ENCODE data around the gene SULT1B1. TPM values are rescaled to one million over a fixed set of nuclear protein-coding genes. Genes with fewer than 3 reads are reported as not detected.

SULT1B1 gene
- polyA plus RNA-seq: under 1 TPM; 0.26 to 0.41 TPM

DNA sequence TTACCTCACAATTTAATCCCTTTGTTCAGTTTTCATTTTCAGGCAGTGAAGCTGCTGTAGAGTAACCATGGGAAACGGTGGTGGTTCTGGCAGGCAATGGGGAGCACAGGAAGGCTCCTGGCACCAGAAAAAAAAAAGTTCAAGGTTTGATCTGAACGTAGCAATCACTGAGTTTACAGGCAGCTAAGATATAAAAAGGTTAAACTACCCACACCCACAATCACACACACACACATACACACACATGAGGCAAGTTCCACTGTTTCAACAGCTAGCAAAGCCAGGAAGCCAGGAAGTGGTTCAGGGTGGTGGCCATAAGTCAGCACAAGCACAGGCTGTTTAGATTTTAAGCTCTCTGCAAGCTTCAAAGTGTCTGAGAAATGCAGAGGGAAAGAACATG is at the start of gene SULT1B1:
SULT1B1 (minus strand) TSS at position 166 of the 400 bp plus-strand sequence. CDS start 5,403 bp downstream, outside the sequence.
- Histone ChIP-seq H3K4me1 (ENCODE audit: control insufficient read depth in 2 of 2, insufficient read depth in 2 of 2, low read length in 1 of 2) (no peaks in the 10 kb centered on the region), H3K36me3 (ENCODE audit: control insufficient read depth in 2 of 2, insufficient read depth in 2 of 2, low read length in 1 of 2) (no peaks in the 10 kb centered on the region), H3K27me3 (ENCODE audit: control insufficient read depth in 1 of 2, insufficient read depth in 2 of 2, low read length in 2 of 2) (no peaks in the 10 kb centered on the region), H3K4me3 (ENCODE audit: low read depth in 1 of 2, low read length in 2 of 2) (no peak within 1 kb of the TSS), H3K9me3 (ENCODE audit: control insufficient read depth in 2 of 2, insufficient read depth in 1 of 2, low read depth in 1 of 2, low read length in 1 of 2) (no peaks in the 10 kb centered on the region), H3K27ac (ENCODE audit: low read depth in 2 of 2, low read length in 1 of 2) (peak within 1 kb of the TSS in 1 of 2 donors; percentile 42)
- 8 to 11% methylated on average over 2 of the region's 2 CpGs for WGBS, 2 donors

DNA sequence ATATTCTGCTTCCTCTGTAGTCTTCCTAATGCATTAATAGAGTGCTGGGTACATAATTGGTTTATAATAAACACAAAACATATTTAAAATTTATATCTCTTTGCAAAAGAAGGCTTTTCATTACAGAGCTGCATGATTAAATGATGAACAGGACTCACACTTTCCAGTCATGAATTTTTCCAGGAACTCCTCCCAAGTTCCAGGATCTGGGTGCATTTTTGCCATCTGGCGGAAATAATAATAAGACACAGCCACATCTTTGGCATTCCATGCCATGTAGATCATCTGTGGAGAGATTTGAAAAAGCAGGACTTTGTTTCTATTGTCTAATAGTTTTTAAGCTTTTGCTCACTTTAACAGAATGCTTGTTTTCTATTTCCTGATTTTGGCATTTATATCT is 40.2 kb upstream of the SULT1B1 start:
- no peaks in the 10 kb centered on the region for H3K9me3 ChIP-seq (ENCODE audit: control insufficient read depth in 2 of 2, insufficient read depth in 1 of 2, low read depth in 1 of 2, low read length in 1 of 2)
- H3K4me1 ChIP-seq (ENCODE audit: control insufficient read depth in 2 of 2, insufficient read depth in 2 of 2, low read length in 1 of 2): no peaks in the 10 kb centered on the region
- H3K4me3 ChIP-seq (ENCODE audit: low read depth in 1 of 2, low read length in 2 of 2): no peak overlapping the region
- no peaks in the 10 kb centered on the region for H3K36me3 ChIP-seq (ENCODE audit: control insufficient read depth in 2 of 2, insufficient read depth in 2 of 2, low read length in 1 of 2)
- no peak overlapping the region for H3K27ac ChIP-seq (ENCODE audit: low read depth in 2 of 2, low read length in 1 of 2)
- WGBS, 2 donors: 87 to 92% methylated on average over 1 of the region's 1 CpG
- H3K27me3 ChIP-seq (ENCODE audit: control insufficient read depth in 1 of 2, insufficient read depth in 2 of 2, low read length in 2 of 2): no peaks in the 10 kb centered on the region

DNA sequence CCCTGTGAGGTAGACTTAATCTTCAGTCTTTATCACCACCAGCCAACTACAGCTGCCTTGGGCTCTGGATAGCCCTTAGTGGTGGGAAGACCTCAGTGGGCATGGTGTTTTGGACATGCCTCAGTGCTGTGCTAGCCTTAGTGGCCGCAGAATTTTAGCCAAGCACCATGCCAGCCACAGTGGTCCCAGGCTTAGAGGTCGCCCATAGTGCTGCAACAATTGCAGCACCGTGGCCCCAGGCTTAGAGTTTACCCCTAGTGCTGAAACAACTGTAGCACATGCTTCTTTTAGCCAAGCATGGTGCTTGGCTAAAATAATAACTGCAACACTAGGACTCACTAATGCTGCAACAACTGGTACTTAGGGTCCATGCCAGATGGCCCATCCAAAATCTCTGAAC is 38.9 kb upstream of the SULT1B1 start:
- Histone ChIP-seq H3K36me3 (ENCODE audit: control insufficient read depth in 2 of 2, insufficient read depth in 2 of 2, low read length in 1 of 2) (no peaks in the 10 kb centered on the region), H3K27me3 (ENCODE audit: control insufficient read depth in 1 of 2, insufficient read depth in 2 of 2, low read length in 2 of 2) (no peaks in the 10 kb centered on the region), H3K4me1 (ENCODE audit: control insufficient read depth in 2 of 2, insufficient read depth in 2 of 2, low read length in 1 of 2) (no peaks in the 10 kb centered on the region), H3K4me3 (ENCODE audit: low read depth in 1 of 2, low read length in 2 of 2) (no peak overlapping the region), H3K9me3 (ENCODE audit: control insufficient read depth in 2 of 2, insufficient read depth in 1 of 2, low read depth in 1 of 2, low read length in 1 of 2) (no peaks in the 10 kb centered on the region), H3K27ac (ENCODE audit: low read depth in 2 of 2, low read length in 1 of 2) (no peak overlapping the region)
- 87 to 89% methylated on average over 3 of the region's 3 CpGs for WGBS, 2 donors

DNA sequence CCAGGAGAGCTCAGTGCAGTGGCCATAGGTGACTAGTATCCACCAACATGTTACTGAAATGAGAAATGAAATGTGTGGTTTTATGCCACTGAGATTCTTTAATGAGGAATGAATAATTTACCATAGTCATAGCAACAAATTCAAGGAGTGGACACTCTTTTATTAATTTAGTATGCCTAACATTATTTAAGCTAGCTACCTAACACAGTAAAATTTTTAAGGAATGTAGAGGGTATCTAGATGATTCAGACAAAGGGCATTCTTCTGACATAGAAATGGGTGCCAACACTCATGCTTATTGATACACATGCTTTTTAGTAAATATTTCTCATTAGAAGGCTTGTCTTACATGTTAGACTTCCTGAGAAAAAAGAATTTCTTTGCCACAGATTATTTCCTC is 33.3 kb upstream of the SULT1B1 start:
- H3K4me3 ChIP-seq (ENCODE audit: low read depth in 1 of 2, low read length in 2 of 2): no peak overlapping the region
- H3K4me1 ChIP-seq (ENCODE audit: control insufficient read depth in 2 of 2, insufficient read depth in 2 of 2, low read length in 1 of 2): no peaks in the 10 kb centered on the region
- no peak overlapping the region for H3K27ac ChIP-seq (ENCODE audit: low read depth in 2 of 2, low read length in 1 of 2)
- no peaks in the 10 kb centered on the region for H3K27me3 ChIP-seq (ENCODE audit: control insufficient read depth in 1 of 2, insufficient read depth in 2 of 2, low read length in 2 of 2)
- no peaks in the 10 kb centered on the region for H3K9me3 ChIP-seq (ENCODE audit: control insufficient read depth in 2 of 2, insufficient read depth in 1 of 2, low read depth in 1 of 2, low read length in 1 of 2)
- H3K36me3 ChIP-seq (ENCODE audit: control insufficient read depth in 2 of 2, insufficient read depth in 2 of 2, low read length in 1 of 2): no peaks in the 10 kb centered on the region

GRCh38 chr4:69787879-69788278 is 27.5 kb upstream of the SULT1B1 start:
- no peak overlapping the region for H3K4me3 ChIP-seq (ENCODE audit: low read depth in 1 of 2, low read length in 2 of 2)
- H3K4me1 ChIP-seq (ENCODE audit: control insufficient read depth in 2 of 2, insufficient read depth in 2 of 2, low read length in 1 of 2): no peaks in the 10 kb centered on the region
- H3K36me3 ChIP-seq (ENCODE audit: control insufficient read depth in 2 of 2, insufficient read depth in 2 of 2, low read length in 1 of 2): no peaks in the 10 kb centered on the region
- peaks cover 0 to 4% of the 10 kb centered on the region in 2 donors for H3K9me3 ChIP-seq (ENCODE audit: control insufficient read depth in 2 of 2, insufficient read depth in 1 of 2, low read depth in 1 of 2, low read length in 1 of 2)
- no peaks in the 10 kb centered on the region for H3K27me3 ChIP-seq (ENCODE audit: control insufficient read depth in 1 of 2, insufficient read depth in 2 of 2, low read length in 2 of 2)
- no peak overlapping the region for H3K27ac ChIP-seq (ENCODE audit: low read depth in 2 of 2, low read length in 1 of 2)

DNA sequence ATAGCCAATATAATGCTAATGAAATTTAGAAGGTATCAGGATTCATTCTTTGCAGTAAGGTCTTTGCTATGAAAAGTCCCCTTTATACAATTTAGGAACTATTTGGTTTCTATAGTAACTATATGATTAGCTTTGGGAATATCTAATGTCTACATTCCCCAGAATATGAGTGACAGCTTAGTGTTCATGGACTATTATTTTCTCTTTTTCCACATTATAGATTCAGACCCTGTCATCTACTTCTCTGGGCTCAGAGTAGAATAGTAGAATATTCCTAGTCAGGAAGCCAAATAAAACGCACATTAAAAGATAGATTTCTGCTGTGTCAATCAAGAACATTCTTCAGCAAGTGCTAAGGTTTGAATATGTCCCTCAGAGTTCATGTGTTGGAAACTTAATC is 26.1 kb upstream of the SULT1B1 start:
- 81 to 90% methylated on average over 1 of the region's 1 CpG for WGBS, 2 donors
- Histone ChIP-seq H3K4me3 (ENCODE audit: low read depth in 1 of 2, low read length in 2 of 2) (no peak overlapping the region), H3K36me3 (ENCODE audit: control insufficient read depth in 2 of 2, insufficient read depth in 2 of 2, low read length in 1 of 2) (no peaks in the 10 kb centered on the region), H3K4me1 (ENCODE audit: control insufficient read depth in 2 of 2, insufficient read depth in 2 of 2, low read length in 1 of 2) (no peaks in the 10 kb centered on the region), H3K27ac (ENCODE audit: low read depth in 2 of 2, low read length in 1 of 2) (no peak overlapping the region), H3K27me3 (ENCODE audit: control insufficient read depth in 1 of 2, insufficient read depth in 2 of 2, low read length in 2 of 2) (no peaks in the 10 kb centered on the region), H3K9me3 (ENCODE audit: control insufficient read depth in 2 of 2, insufficient read depth in 1 of 2, low read depth in 1 of 2, low read length in 1 of 2) (peaks cover 0 to 4% of the 10 kb centered on the region in 2 donors)

- no peaks in the 10 kb centered on the region for H3K36me3 ChIP-seq (ENCODE audit: control insufficient read depth in 2 of 2, insufficient read depth in 2 of 2, low read length in 1 of 2)
- WGBS, 2 donors: 82 to 91% methylated on average over 1 of the region's 1 CpG
- peaks cover 0 to 4% of the 10 kb centered on the region in 2 donors for H3K9me3 ChIP-seq (ENCODE audit: control insufficient read depth in 2 of 2, insufficient read depth in 1 of 2, low read depth in 1 of 2, low read length in 1 of 2)
- no peak overlapping the region for H3K4me3 ChIP-seq (ENCODE audit: low read depth in 1 of 2, low read length in 2 of 2)
- H3K27me3 ChIP-seq (ENCODE audit: control insufficient read depth in 1 of 2, insufficient read depth in 2 of 2, low read length in 2 of 2): no peaks in the 10 kb centered on the region
- H3K27ac ChIP-seq (ENCODE audit: low read depth in 2 of 2, low read length in 1 of 2): no peak overlapping the region
- H3K4me1 ChIP-seq (ENCODE audit: control insufficient read depth in 2 of 2, insufficient read depth in 2 of 2, low read length in 1 of 2): no peaks in the 10 kb centered on the region
These were observed 24.9 kb upstream of the SULT1B1 start for GRCh38 chr4:69785211-69785831.

- H3K4me3 ChIP-seq (ENCODE audit: low read depth in 1 of 2, low read length in 2 of 2): no peak overlapping the region
- WGBS, 2 donors: 88 to 93% methylated on average over 15 of the region's 15 CpGs
- H3K27me3 ChIP-seq (ENCODE audit: control insufficient read depth in 1 of 2, insufficient read depth in 2 of 2, low read length in 2 of 2): no peaks in the 10 kb centered on the region
- H3K27ac ChIP-seq (ENCODE audit: low read depth in 2 of 2, low read length in 1 of 2): no peak overlapping the region
- no peaks in the 10 kb centered on the region for H3K4me1 ChIP-seq (ENCODE audit: control insufficient read depth in 2 of 2, insufficient read depth in 2 of 2, low read length in 1 of 2)
- peaks cover 0 to 4% of the 10 kb centered on the region in 2 donors for H3K9me3 ChIP-seq (ENCODE audit: control insufficient read depth in 2 of 2, insufficient read depth in 1 of 2, low read depth in 1 of 2, low read length in 1 of 2)
- H3K36me3 ChIP-seq (ENCODE audit: control insufficient read depth in 2 of 2, insufficient read depth in 2 of 2, low read length in 1 of 2): no peaks in the 10 kb centered on the region
These were observed 22.4 kb upstream of the SULT1B1 start for GRCh38 chr4:69782651-69783310.

GRCh38 chr4:69781458-69782418 is 21.3 kb upstream of the SULT1B1 start:
- Histone ChIP-seq H3K4me1 (ENCODE audit: control insufficient read depth in 2 of 2, insufficient read depth in 2 of 2, low read length in 1 of 2) (no peaks in the 10 kb centered on the region), H3K36me3 (ENCODE audit: control insufficient read depth in 2 of 2, insufficient read depth in 2 of 2, low read length in 1 of 2) (no peaks in the 10 kb centered on the region), H3K9me3 (ENCODE audit: control insufficient read depth in 2 of 2, insufficient read depth in 1 of 2, low read depth in 1 of 2, low read length in 1 of 2) (peaks cover 0 to 4% of the 10 kb centered on the region in 2 donors), H3K27ac (ENCODE audit: low read depth in 2 of 2, low read length in 1 of 2) (no peak overlapping the region), H3K27me3 (ENCODE audit: control insufficient read depth in 1 of 2, insufficient read depth in 2 of 2, low read length in 2 of 2) (no peaks in the 10 kb centered on the region), H3K4me3 (ENCODE audit: low read depth in 1 of 2, low read length in 2 of 2) (no peak overlapping the region)
- WGBS, 2 donors: 87 to 94% methylated on average over 19 of the region's 19 CpGs

Data from esophagus (tissue), 2 donors.